CD14-positive monocyte (primary cell): ENCODE results near the gene PRAMEF9. TPM values are rescaled to one million over a fixed set of nuclear protein-coding genes. Genes with fewer than 3 reads are reported as not detected.
"Not testable (repeated sequence)": the region's sequence is repeated elsewhere in the genome, so short reads cannot be mapped to it uniquely, and the experiment has no call there.

Experiments used
- DNase-seq, 3 donors: peaks; one replicate each; pipeline ENCODE4 v3.0.0-alpha.2; 2011 to 2022
- H2AFZ ChIP-seq: 2 replicates; pipeline ENCODE4 v1.6.0; 2012; ENCODE audit warnings: mild to moderate bottlenecking, low read depth, low read length, inconsistent platforms; ENCODE audit not compliant: insufficient read depth, poor library complexity, severe bottlenecking
- H3K27ac ChIP-seq, 2 donors: 1 replicate in 1 of 2; 2 replicates in 1 of 2; pipeline ENCODE4 v1.5.1; 2012 to 2013; ENCODE audit warnings: low read length in 2 of 2, control low read depth in 1 of 2, inconsistent platforms in 1 of 2, low read depth in 1 of 2, mild to moderate bottlenecking in 1 of 2
- H3K27me3 ChIP-seq, 2 donors: one replicate each; pipeline versions ENCODE4 v1.6.0 to v1.6.1; 2011 to 2013; ENCODE audit warnings: low read length in 2 of 2; ENCODE audit not compliant: control insufficient read depth in 2 of 2, insufficient read depth in 2 of 2
- H3K36me3 ChIP-seq, 2 donors: replicated peaks in 1 of 2; 1 replicate in 1 of 2; 2 replicates in 1 of 2; pipeline versions ENCODE4 v1.5.1 to v1.6.1; 2012 to 2013; ENCODE audit warnings: low read length in 2 of 2, control low read depth in 1 of 2, inconsistent platforms in 1 of 2, mild to moderate bottlenecking in 1 of 2; ENCODE audit not compliant: insufficient read depth in 2 of 2, control insufficient read depth in 1 of 2
- H3K4me1 ChIP-seq, 2 donors: 1 replicate in 1 of 2; 2 replicates in 1 of 2; pipeline versions ENCODE4 v1.5.1 to v1.6.1; 2012 to 2013; ENCODE audit warnings: low read length in 2 of 2, control low read depth in 1 of 2, inconsistent platforms in 1 of 2, mild to moderate bottlenecking in 1 of 2, moderate library complexity in 1 of 2; ENCODE audit not compliant: insufficient read depth in 2 of 2, control insufficient read depth in 1 of 2
- H3K4me2 ChIP-seq: replicated peaks from 2 replicates; pipeline ENCODE3; 2012; ENCODE audit warnings: low read length, moderate library complexity, mild to moderate bottlenecking; ENCODE audit not compliant: poor library complexity, severe bottlenecking; ENCODE audit errors: extremely low read depth
- H3K4me3 ChIP-seq, 3 experiments: fragments of 200-600 bp in 1 of 3; sonication (generic) in 1 of 3; replicated peaks in 1 of 3; 1 replicate in 2 of 3; 2 replicates in 1 of 3; pipeline ENCODE4 v1.5.1; 2011 to 2013; ENCODE audit warnings: low read length in 3 of 3, mild to moderate bottlenecking in 3 of 3, control low read depth in 2 of 3, low read depth in 2 of 3, inconsistent platforms in 1 of 3, moderate library complexity in 1 of 3
- H3K79me2 ChIP-seq: 2 replicates; pipeline ENCODE4 v1.6.0; 2012; ENCODE audit warnings: mild to moderate bottlenecking, control low read depth, inconsistent platforms, low read length, moderate library complexity; ENCODE audit not compliant: insufficient read depth
- H3K9ac ChIP-seq: 2 replicates; pipeline ENCODE4 v1.6.0; 2017; ENCODE audit warnings: low read length, mild to moderate bottlenecking; ENCODE audit not compliant: insufficient read depth, poor library complexity, severe bottlenecking
- H3K9me3 ChIP-seq, 2 donors: replicated peaks in 1 of 2; 1 replicate in 1 of 2; 2 replicates in 1 of 2; pipeline versions ENCODE4 v1.5.1 to v1.6.1; 2012 to 2013; ENCODE audit warnings: low read length in 2 of 2, control low read depth in 1 of 2; ENCODE audit not compliant: control insufficient read depth in 1 of 2, insufficient read depth in 1 of 2
- H4K20me1 ChIP-seq: 2 replicates; pipeline ENCODE4 v1.6.0; 2012; ENCODE audit warnings: mild to moderate bottlenecking, low read length, control low read depth, moderate library complexity; ENCODE audit not compliant: insufficient read depth
- H3K27ac Mint-ChIP-seq, 7 donors: one replicate each; pipeline ENCODE4 v1.8.0; 2020; ENCODE audit warnings: mild to moderate bottlenecking in 7 of 7, mixed read lengths in 7 of 7, moderate library complexity in 6 of 7, inconsistent platforms in 2 of 7
- H3K27me3 Mint-ChIP-seq, 3 donors: one replicate each; pipeline ENCODE4 v1.8.0; 2021 to 2022; ENCODE audit warnings: low read depth in 3 of 3, mild to moderate bottlenecking in 3 of 3, mixed read lengths in 3 of 3, moderate library complexity in 3 of 3, inconsistent platforms in 1 of 3
- H3K36me3 Mint-ChIP-seq, 2 donors: one replicate each; pipeline ENCODE4 v1.8.0; 2020; ENCODE audit warnings: mixed read lengths in 2 of 2, inconsistent platforms in 1 of 2, mild to moderate bottlenecking in 1 of 2
- H3K4me1 Mint-ChIP-seq: one replicate; pipeline ENCODE4 v1.8.0; 2020; ENCODE audit warnings: mild to moderate bottlenecking, mixed read lengths
- H3K4me3 Mint-ChIP-seq, 2 donors: one replicate each; pipeline ENCODE4 v1.8.0; 2020; ENCODE audit warnings: mild to moderate bottlenecking in 2 of 2, mixed read lengths in 2 of 2, moderate library complexity in 1 of 2
- H3K9me3 Mint-ChIP-seq, 7 donors: one replicate each; pipeline ENCODE4 v1.8.0; 2020 to 2022; ENCODE audit warnings: mixed read lengths in 7 of 7, mild to moderate bottlenecking in 6 of 7, moderate library complexity in 6 of 7, inconsistent platforms in 2 of 7
- WGBS: methylation state at CpG from one replicate; pipeline ENCODE4 v1.1.5; 2013; ENCODE audit warnings: missing lambda C conversion rate; ENCODE audit not compliant: insufficient coverage; 5-methylcytosine and 5-hydroxymethylcytosine counted together
- intact Hi-C, 2 donors: fragments of 100-400 bp; cut with micrococcal nuclease; formaldehyde crosslinking; loops; one replicate each; pipeline versions ENCODE4 v1.15.0 to v1.15.1; 2023
- polyA plus RNA-seq, 3 donors: library from polyadenylated mRNA; depleted of rRNA in 1 of 3; unstranded in 2 of 3; stranded (reverse) in 1 of 3; fragments of 300-500 nt in 2 of 3; fragments of >200 nt in 1 of 3; fragmentation: Illumina TruSeq in 2 of 3; gene quantifications; 1 replicate in 2 of 3; 2 replicates in 1 of 3; pipeline ENCODE4 v1.2.3, GENCODE V29; 2012 to 2021
- TF ChIP-seq, protein P1 (sequence below): fragments of 200-600 bp; IDR thresholded peaks from one replicate; pipeline ENCODE4 v1.8.0; 2022; ENCODE audit warnings: antibody characterized with exemption, mild to moderate bottlenecking

Gene PRAMEF9
- polyA plus RNA-seq, 3 donors = not detected

- DNase-seq = no peak
- Mint-ChIP-seq H3K9me3 (no peaks in the 10 kb centered on the region), H3K4me3 (no peak overlapping the region), H3K27me3 (peaks cover 0 to 6% (median 3%) of the 10 kb centered on the region in 3 donors), H3K36me3 (no peaks in the 10 kb centered on the region), H3K27ac (no peak overlapping the region), H3K4me1 (no peaks in the 10 kb centered on the region)
- H3K9me3 ChIP-seq = no peaks in the 10 kb centered on the region
- H3K4me2 ChIP-seq = no peak overlapping the region
- no peak overlapping the region for H3K4me3 ChIP-seq
- intact Hi-C loops = no loop called here
- H2AFZ ChIP-seq = no peak overlapping the region
- H3K36me3 ChIP-seq = no peaks in the 10 kb centered on the region
- H3K9ac ChIP-seq = no peak overlapping the region
- no peak overlapping the region for H3K27ac ChIP-seq
- no peaks in the 10 kb centered on the region for H4K20me1 ChIP-seq
- H3K27me3 ChIP-seq = no peaks in the 10 kb centered on the region
- WGBS = 87% methylated on average over 4 of the region's 5 CpGs
- TF ChIP-seq, protein P1, sequence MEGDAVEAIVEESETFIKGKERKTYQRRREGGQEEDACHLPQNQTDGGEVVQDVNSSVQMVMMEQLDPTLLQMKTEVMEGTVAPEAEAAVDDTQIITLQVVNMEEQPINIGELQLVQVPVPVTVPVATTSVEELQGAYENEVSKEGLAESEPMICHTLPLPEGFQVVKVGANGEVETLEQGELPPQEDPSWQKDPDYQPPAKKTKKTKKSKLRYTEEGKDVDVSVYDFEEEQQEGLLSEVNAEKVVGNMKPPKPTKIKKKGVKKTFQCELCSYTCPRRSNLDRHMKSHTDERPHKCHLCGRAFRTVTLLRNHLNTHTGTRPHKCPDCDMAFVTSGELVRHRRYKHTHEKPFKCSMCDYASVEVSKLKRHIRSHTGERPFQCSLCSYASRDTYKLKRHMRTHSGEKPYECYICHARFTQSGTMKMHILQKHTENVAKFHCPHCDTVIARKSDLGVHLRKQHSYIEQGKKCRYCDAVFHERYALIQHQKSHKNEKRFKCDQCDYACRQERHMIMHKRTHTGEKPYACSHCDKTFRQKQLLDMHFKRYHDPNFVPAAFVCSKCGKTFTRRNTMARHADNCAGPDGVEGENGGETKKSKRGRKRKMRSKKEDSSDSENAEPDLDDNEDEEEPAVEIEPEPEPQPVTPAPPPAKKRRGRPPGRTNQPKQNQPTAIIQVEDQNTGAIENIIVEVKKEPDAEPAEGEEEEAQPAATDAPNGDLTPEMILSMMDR = no peak
- no peaks in the 10 kb centered on the region for H3K79me2 ChIP-seq
- H3K4me1 ChIP-seq = no peaks in the 10 kb centered on the region
Measured at GRCh38 chr1:13224480-13225060, 52.9 kb downstream of the PRAMEF9 start.

DNA sequence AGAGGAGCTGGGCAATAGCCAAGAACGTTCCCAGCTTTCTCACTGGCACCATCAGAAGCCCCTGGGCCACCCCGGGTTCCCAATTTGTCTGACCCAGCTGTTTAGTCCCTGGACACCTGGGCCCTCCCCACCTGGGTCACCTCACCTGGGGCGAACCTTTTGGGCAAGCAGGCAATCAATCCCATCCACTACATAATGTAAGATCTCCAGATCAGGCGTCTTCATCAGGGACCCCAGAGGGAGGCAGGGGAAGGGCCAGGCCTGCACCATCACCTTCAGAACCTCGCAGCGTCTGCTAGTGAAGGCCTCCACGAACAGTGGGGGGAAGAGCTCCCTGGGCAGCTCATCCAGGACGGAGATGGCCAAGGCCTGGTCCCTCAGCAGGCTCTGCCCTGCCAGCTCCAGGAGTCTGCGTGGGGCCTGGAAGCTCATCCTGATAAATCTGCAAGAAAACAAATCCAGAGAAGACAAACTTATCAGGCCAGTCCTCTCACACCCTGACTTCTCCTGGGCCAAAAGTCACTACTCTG is 54.1 kb downstream of the PRAMEF9 start, which contains the start of gene PRAMEF18:
Gene PRAMEF18, minus strand, starts transcription at position 480 of the 530 bp plus-strand sequence. Its CDS starts 48 bp downstream, at position 432.
- H4K20me1 ChIP-seq, H3K4me1 Mint-ChIP-seq, H3K36me3 ChIP-seq, H3K9me3 Mint-ChIP-seq, H2AFZ ChIP-seq, H3K36me3 Mint-ChIP-seq, intact Hi-C loops, H3K27me3 ChIP-seq, H3K4me3 Mint-ChIP-seq, H3K27ac ChIP-seq, H3K9ac ChIP-seq, H3K27me3 Mint-ChIP-seq, H3K27ac Mint-ChIP-seq, H3K4me3 ChIP-seq, H3K79me2 ChIP-seq, H3K4me2 ChIP-seq, H3K9me3 ChIP-seq, DNase-seq, H3K4me1 ChIP-seq: not testable (repeated sequence)
- WGBS = 92% methylated on average over 5 of the region's 9 CpGs

GRCh38 chr1:13227271-13228055 is 55.8 kb downstream of the PRAMEF9 start:
- H4K20me1 ChIP-seq, H3K9me3 ChIP-seq, H3K9me3 Mint-ChIP-seq, intact Hi-C loops, H3K36me3 Mint-ChIP-seq, H3K36me3 ChIP-seq, H3K4me3 ChIP-seq, H3K4me2 ChIP-seq, H3K9ac ChIP-seq, H2AFZ ChIP-seq, H3K79me2 ChIP-seq, H3K4me1 Mint-ChIP-seq, H3K27me3 ChIP-seq, H3K27ac ChIP-seq, H3K4me1 ChIP-seq, H3K27me3 Mint-ChIP-seq, DNase-seq, H3K4me3 Mint-ChIP-seq: not testable (repeated sequence)
- H3K27ac Mint-ChIP-seq = peak overlapping the region in 1 of 7 donors; percentile 51
- 97% methylated on average over 6 of the region's 8 CpGs for WGBS
